H1 (cell line): ENCODE data around the gene C10orf120.

Experiments
- GABPA ChIP-seq: IDR thresholded peaks from 2 replicates; pipeline ENCODE4 v1.6.1; 2011; ENCODE audit warnings: mild to moderate bottlenecking, low read length, moderate library complexity, borderline replicate concordance; ENCODE audit not compliant: insufficient read depth
- RAD21 ChIP-seq, 2 experiments: IDR thresholded peaks in 1 of 2; conservative IDR thresholded peaks in 1 of 2; 2 replicates each; pipeline ENCODE4 v1.6.1; 2011; ENCODE audit warnings: low read depth in 2 of 2, low read length in 2 of 2, improper control_type of control experiment in 1 of 2, inconsistent platforms in 1 of 2, mild to moderate bottlenecking in 1 of 2, moderate library complexity in 1 of 2
- RBBP5 ChIP-seq: IDR thresholded peaks from 2 replicates; pipeline ENCODE4 v1.7.1; 2012; ENCODE audit warnings: low read depth, mild to moderate bottlenecking, inconsistent platforms, low read length, moderate library complexity, borderline replicate concordance

- TF ChIP-seq RAD21 (IDR thresholded peaks at IDR 0.05 in 1 of 2, conservative IDR thresholded peaks at IDR 0.05 in 1 of 2; ENCODE audit: low read depth in 2 of 2, low read length in 2 of 2), result no peak
- TF ChIP-seq GABPA, result no peak
- no peak for TF ChIP-seq RBBP5
Measured at GRCh38 chr10:122674781-122675180, 24.9 kb downstream of the C10orf120 start.
